Endothelial cell (in vitro differentiated cells): ENCODE measurements around the gene DNMBP. TPM values are rescaled to one million over a fixed set of nuclear protein-coding genes. Genes with fewer than 3 reads are reported as not detected.

Source experiments
- DNase-seq: peaks from one replicate; pipeline ENCODE4 v3.0.0; 2021; ENCODE audit warnings: low spot score
- H3K27ac Mint-ChIP-seq: one replicate; pipeline ENCODE4 v1.8.0; 2021; ENCODE audit warnings: mixed read lengths, inconsistent platforms; ENCODE audit not compliant: unreplicated experiment
- H3K27me3 Mint-ChIP-seq: one replicate; pipeline ENCODE4 v1.8.0; 2021; ENCODE audit warnings: mild to moderate bottlenecking, moderate library complexity, mixed read lengths, inconsistent platforms; ENCODE audit not compliant: unreplicated experiment
- H3K36me3 Mint-ChIP-seq: one replicate; pipeline ENCODE4 v1.8.0; 2021; ENCODE audit warnings: mild to moderate bottlenecking, low read depth, mixed read lengths, inconsistent platforms; ENCODE audit not compliant: unreplicated experiment
- H3K4me1 Mint-ChIP-seq: one replicate; pipeline ENCODE4 v1.8.0; 2021; ENCODE audit warnings: mild to moderate bottlenecking, mixed read lengths, inconsistent platforms; ENCODE audit not compliant: unreplicated experiment
- H3K4me3 Mint-ChIP-seq: one replicate; pipeline ENCODE4 v1.8.0; 2021; ENCODE audit warnings: mild to moderate bottlenecking, mixed read lengths, inconsistent platforms; ENCODE audit not compliant: unreplicated experiment
- H3K9me3 Mint-ChIP-seq: one replicate; pipeline ENCODE4 v1.8.0; 2021; ENCODE audit warnings: mixed read lengths, inconsistent platforms; ENCODE audit not compliant: unreplicated experiment
- total RNA-seq: library from RNA; stranded (reverse); fragmentation: NEBNext Ultra II Directional; extraction: Animal tissue kit (Norgen Biotek cat#: 25700); gene quantifications from one replicate; pipeline ENCODE4 v1.2.1, GENCODE V29; 2021; ENCODE audit not compliant: unreplicated experiment
- TF ChIP-seq, protein P1 (sequence below): fragments of 200-600 bp; sonication (generic); IDR thresholded peaks from one replicate; pipeline ENCODE4 v1.5.0; 2021; ENCODE audit warnings: antibody characterized with exemption; ENCODE audit not compliant: unreplicated experiment

The DNMBP gene
- total RNA-seq, 1 donor from 2014 or later, result 21.8 TPM

DNA sequence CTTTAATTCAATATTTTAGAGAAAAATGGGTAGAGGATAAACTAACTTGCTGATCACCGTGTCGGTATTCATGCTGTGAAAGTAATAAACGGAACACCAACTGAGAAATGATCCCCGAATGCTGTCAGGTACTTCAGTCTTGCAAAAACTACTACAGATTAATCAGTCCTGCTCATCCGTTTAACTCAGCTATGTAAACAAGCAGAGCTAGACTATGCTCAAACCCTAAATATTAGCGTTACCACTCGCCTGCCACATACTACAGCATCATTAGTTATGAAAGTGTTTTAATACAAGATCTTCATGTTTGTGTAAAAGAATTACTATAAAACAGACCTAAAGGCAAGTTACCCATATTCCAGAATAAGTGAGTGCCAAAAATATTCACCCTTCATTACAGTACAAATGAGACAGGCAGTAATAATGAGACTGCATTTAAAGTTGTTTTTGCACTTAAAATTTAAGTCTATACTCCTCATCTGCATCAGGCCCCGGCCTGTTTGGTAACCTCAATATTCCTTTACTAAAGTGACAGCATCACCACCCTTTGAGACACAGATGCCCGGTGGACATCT lies 952 bp downstream of the DNMBP start:
- H3K4me1 Mint-ChIP-seq, result peaks cover 44% of the 10 kb centered on the region

DNA sequence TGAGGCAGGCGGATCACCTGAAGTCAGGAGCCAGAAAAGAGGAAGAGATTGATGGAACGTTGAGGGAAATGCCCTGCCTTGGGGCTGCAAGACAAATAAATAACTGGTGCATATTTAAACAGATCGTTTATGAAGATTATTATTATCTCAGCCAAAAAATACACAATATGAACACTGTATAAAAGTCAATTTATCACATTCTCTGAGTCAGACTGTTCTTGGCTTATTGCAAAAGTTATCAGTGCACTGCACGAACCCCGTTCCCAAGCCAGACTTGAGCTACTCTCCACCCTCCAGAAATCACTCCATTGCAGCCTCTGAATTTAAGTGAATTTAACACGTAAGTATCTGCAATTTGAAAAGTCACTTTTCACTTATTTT lies 1.6 kb downstream of the DNMBP start:
- no peak for DNase-seq
- peaks cover 44% of the 10 kb centered on the region for H3K4me1 Mint-ChIP-seq
- TF ChIP-seq, protein P1, sequence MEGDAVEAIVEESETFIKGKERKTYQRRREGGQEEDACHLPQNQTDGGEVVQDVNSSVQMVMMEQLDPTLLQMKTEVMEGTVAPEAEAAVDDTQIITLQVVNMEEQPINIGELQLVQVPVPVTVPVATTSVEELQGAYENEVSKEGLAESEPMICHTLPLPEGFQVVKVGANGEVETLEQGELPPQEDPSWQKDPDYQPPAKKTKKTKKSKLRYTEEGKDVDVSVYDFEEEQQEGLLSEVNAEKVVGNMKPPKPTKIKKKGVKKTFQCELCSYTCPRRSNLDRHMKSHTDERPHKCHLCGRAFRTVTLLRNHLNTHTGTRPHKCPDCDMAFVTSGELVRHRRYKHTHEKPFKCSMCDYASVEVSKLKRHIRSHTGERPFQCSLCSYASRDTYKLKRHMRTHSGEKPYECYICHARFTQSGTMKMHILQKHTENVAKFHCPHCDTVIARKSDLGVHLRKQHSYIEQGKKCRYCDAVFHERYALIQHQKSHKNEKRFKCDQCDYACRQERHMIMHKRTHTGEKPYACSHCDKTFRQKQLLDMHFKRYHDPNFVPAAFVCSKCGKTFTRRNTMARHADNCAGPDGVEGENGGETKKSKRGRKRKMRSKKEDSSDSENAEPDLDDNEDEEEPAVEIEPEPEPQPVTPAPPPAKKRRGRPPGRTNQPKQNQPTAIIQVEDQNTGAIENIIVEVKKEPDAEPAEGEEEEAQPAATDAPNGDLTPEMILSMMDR, result no peak
- H3K9me3 Mint-ChIP-seq, result no peaks in the 10 kb centered on the region
- H3K27me3 Mint-ChIP-seq, result peaks cover 11% of the 10 kb centered on the region
- H3K36me3 Mint-ChIP-seq, result peaks cover 3% of the 10 kb centered on the region
- no peak overlapping the region for H3K27ac Mint-ChIP-seq
- H3K4me3 Mint-ChIP-seq, result peak overlapping the region; percentile 92

More for the DNA sequence above, 952 bp downstream of the DNMBP start:
- H3K36me3 Mint-ChIP-seq, result peaks cover 3% of the 10 kb centered on the region
- no peak overlapping the region for H3K27ac Mint-ChIP-seq
- H3K4me3 Mint-ChIP-seq, result peak overlapping the region; percentile 92
- peaks cover 11% of the 10 kb centered on the region for H3K27me3 Mint-ChIP-seq
- TF ChIP-seq, protein P1, result no peak
- no peaks in the 10 kb centered on the region for H3K9me3 Mint-ChIP-seq
- no peak for DNase-seq

DNA sequence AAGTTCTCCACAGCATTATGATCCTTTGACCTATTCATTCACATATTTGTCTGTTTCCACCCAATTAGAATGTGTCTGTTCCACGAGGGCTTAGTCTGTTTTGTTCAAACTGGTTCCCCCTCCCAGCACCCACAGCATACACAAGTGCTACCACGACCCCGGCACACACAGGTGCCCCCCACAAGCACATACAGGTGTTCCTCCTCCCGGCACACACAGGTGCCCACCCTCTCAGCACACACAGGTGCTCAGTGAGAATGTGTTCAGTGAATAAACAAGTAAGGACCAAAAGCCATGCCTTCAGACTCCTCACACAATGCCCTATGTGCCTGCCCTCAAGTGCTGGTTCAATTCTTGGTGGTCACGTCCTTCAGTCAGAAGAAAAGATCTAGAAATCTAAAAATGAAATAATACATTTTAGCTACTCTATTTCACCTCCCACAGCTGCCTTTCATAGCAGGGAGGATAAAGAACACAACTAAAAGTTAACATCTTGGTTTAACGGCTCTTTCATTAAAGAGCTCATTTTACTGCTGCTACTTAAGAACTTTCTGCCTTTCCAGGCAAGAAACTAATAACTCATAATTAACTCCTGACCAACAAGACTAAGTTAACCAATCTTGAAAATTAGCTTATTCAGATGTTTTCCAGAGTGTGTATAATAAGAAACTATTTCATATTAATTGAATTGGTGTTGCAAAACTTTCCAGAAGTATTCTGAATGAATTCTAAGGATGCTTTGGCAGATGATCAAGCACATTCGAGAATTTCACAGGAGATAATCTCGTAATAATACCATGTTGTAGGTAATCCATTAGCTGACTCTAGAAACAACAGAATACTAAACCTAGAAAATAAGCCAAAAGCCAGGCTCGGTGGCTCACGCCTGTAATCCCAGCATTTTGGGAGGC lies 2.3 kb downstream of the DNMBP start:
- TF ChIP-seq, protein P1, result no peak
- Mint-ChIP-seq H3K9me3 (no peaks in the 10 kb centered on the region), H3K27ac (peak overlapping the region; percentile 4), H3K27me3 (peaks cover 11% of the 10 kb centered on the region), H3K36me3 (peaks cover 3% of the 10 kb centered on the region), H3K4me3 (peak overlapping the region; percentile 68), H3K4me1 (peaks cover 44% of the 10 kb centered on the region)
- no peak for DNase-seq

DNA sequence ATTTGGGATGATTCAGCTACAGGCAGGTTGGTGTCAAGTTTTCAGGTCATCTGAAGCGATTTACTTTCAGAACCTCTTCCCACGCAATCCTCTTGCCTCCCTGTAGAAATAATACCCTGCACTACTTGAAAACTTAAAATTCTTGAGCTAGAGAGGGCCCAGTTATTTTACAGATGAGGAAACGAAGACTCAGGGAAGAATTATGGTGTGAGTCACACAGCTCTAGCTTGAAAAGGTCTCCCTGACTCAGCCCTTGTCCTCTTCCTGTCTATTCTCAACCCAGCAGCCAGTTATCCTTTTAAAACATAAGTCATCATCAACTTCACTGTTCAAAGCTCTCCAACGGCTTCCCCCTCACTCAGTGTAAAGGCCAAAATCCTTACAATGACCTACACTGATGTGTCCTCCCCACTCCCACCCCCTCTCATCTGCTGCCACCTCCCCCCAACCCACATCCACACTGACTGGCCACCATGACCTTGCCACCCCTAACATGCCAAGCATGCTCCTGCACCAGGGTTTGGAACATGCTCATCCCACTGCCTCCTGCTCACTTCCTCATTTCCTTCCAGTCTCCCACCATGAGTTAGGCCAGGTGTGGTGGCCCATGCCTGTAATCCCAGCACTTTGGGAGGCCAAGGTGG lies 3.4 kb downstream of the DNMBP start:
- Mint-ChIP-seq H3K4me1 (peaks cover 44% of the 10 kb centered on the region), H3K9me3 (no peaks in the 10 kb centered on the region), H3K27ac (no peak overlapping the region), H3K36me3 (peaks cover 3% of the 10 kb centered on the region), H3K27me3 (peaks cover 7% of the 10 kb centered on the region), H3K4me3 (no peak overlapping the region)
- no peak for DNase-seq
- TF ChIP-seq, protein P1, result no peak
